Calu3 (cell line): ENCODE measurements around the gene HK2. TPM values are rescaled to one million over a fixed set of nuclear protein-coding genes. Genes with fewer than 3 reads are reported as not detected.

Experiments used
- BruUV-seq: library from RNA; stranded (reverse); fragments of 400-500 nt; replicated peaks from 2 replicates; lab custom pipeline; 2021; lab: Mats Ljungman, UMichigan
- CTCF ChIA-PET: fragments of 300-600 bp; sonication (Branson Sonifier 250); formaldehyde crosslinking; loops from one replicate; lab custom pipeline; 2022; ENCODE audit warnings: antibody characterized with exemption; lab: Charles Lee
- DNase-seq: peaks from one replicate; pipeline ENCODE4 v3.0.0; 2022
- H3K27ac Mint-ChIP-seq: one replicate; pipeline ENCODE4 v1.8.0; 2022; ENCODE audit warnings: mixed read lengths; ENCODE audit not compliant: unreplicated experiment
- H3K27me3 Mint-ChIP-seq: one replicate; pipeline ENCODE4 v1.8.0; 2022; ENCODE audit warnings: mixed read lengths; ENCODE audit not compliant: unreplicated experiment
- H3K36me3 Mint-ChIP-seq: one replicate; pipeline ENCODE4 v1.8.0; 2022; ENCODE audit warnings: mild to moderate bottlenecking, moderate library complexity, mixed read lengths; ENCODE audit not compliant: insufficient read depth, unreplicated experiment
- H3K4me1 Mint-ChIP-seq: one replicate; pipeline ENCODE4 v1.8.0; 2022; ENCODE audit warnings: mild to moderate bottlenecking, low read depth, mixed read lengths; ENCODE audit not compliant: unreplicated experiment
- H3K4me3 Mint-ChIP-seq: one replicate; pipeline ENCODE4 v1.8.0; 2022; ENCODE audit warnings: mild to moderate bottlenecking, low read depth, moderate library complexity, mixed read lengths; ENCODE audit not compliant: unreplicated experiment
- H3K9me3 Mint-ChIP-seq: one replicate; pipeline ENCODE4 v1.8.0; 2022; ENCODE audit warnings: low read depth, mixed read lengths; ENCODE audit not compliant: unreplicated experiment
- CTCF ChIP-seq: fragments of 200-600 bp; IDR thresholded peaks from one replicate; pipeline ENCODE4 v1.8.0; 2022; ENCODE audit warnings: antibody characterized with exemption; ENCODE audit not compliant: unreplicated experiment
- intact Hi-C: fragments of 100-400 bp; cut with micrococcal nuclease; formaldehyde crosslinking; loops from one replicate; pipeline ENCODE4 v1.10.0; 2022; ENCODE audit not compliant: unreplicated experiment
- total RNA-seq: library from RNA; stranded (reverse); gene quantifications from 2 replicates; pipeline ENCODE4 v1.2.3, GENCODE V29; 2022

HK2 gene
- total RNA-seq, 1 experiment from 2014 or later = 56.5 TPM

- no TSS peak for BruUV-seq
- Mint-ChIP-seq H3K9me3 (no peaks in the 10 kb centered on the region), H3K27me3 (peaks cover 74% of the 10 kb centered on the region)
Measured at GRCh38 chr2:74930811-74931486, 97.0 kb downstream of the HK2 start.

GRCh38 chr2:74931940-74932339 is 98.0 kb downstream of the HK2 start:
- TF ChIP-seq CTCF = no peak
- Mint-ChIP-seq H3K4me3 (no peak overlapping the region), H3K4me1 (no peaks in the 10 kb centered on the region), H3K27ac (no peak overlapping the region), H3K9me3 (no peaks in the 10 kb centered on the region), H3K36me3 (no peaks in the 10 kb centered on the region), H3K27me3 (peaks cover 80% of the 10 kb centered on the region)
- BruUV-seq = no TSS peak
- intact Hi-C loops = no loop called here
- CTCF ChIA-PET = interaction anchor here (0.6 kb wide), 1 partner anchor 18 kb away, joined by 3 read pairs; no protein-coding TSS in a partner anchor
- no peak for DNase-seq

More at GRCh38 chr2:74930811-74931486, 97.0 kb downstream of the HK2 start:
- TF ChIP-seq CTCF = no peak
- H3K27ac Mint-ChIP-seq = no peak overlapping the region
- H3K4me3 Mint-ChIP-seq = no peak overlapping the region
- intact Hi-C loops = no loop called here
- CTCF ChIA-PET = no interaction called here
- H3K4me1 Mint-ChIP-seq = no peaks in the 10 kb centered on the region
- no peaks in the 10 kb centered on the region for H3K36me3 Mint-ChIP-seq
- no peak for DNase-seq

- TF ChIP-seq CTCF = no peak
- no peak for DNase-seq
- Mint-ChIP-seq H3K9me3 (no peaks in the 10 kb centered on the region), H3K36me3 (no peaks in the 10 kb centered on the region), H3K27ac (no peak overlapping the region), H3K4me1 (no peaks in the 10 kb centered on the region), H3K27me3 (peaks cover 68% of the 10 kb centered on the region), H3K4me3 (no peak overlapping the region)
- CTCF ChIA-PET = no interaction called here
- BruUV-seq = no TSS peak
- intact Hi-C loops = no loop called here
Measured at GRCh38 chr2:74935975-74936391, 102.1 kb downstream of the HK2 start.

GRCh38 chr2:74937221-74937880 is 103.4 kb downstream of the HK2 start:
- Mint-ChIP-seq H3K9me3 (no peaks in the 10 kb centered on the region), H3K27ac (no peak overlapping the region), H3K27me3 (peaks cover 54% of the 10 kb centered on the region), H3K36me3 (no peaks in the 10 kb centered on the region), H3K4me3 (no peak overlapping the region), H3K4me1 (no peaks in the 10 kb centered on the region)
- intact Hi-C loops = no loop called here
- DNase-seq = no peak
- BruUV-seq = no TSS peak
- CTCF ChIA-PET = interaction anchor here (0.5 kb wide), 1 partner anchor 442 kb away, joined by 3 read pairs; no protein-coding TSS in a partner anchor
- TF ChIP-seq CTCF = no peak
